ENCODE results near the gene RHBDF1.

Gene RHBDF1

GRCh38 chr16:94918-95265, 22.5 kb upstream of the RHBDF1 start:
- DNase-seq (ENCODE audit: insufficient read length, low spot score) (no peak), FAIRE-seq (no peak)

GRCh38 chr16:92431-93339, 20.3 kb upstream of the RHBDF1 start:
- no peak for FAIRE-seq

GRCh38 chr16:91484-91883, 19.1 kb upstream of the RHBDF1 start:
- DNase-seq (ENCODE audit: insufficient read length, low spot score) (no peak), FAIRE-seq (no peak)

More at GRCh38 chr16:92431-93339, 20.3 kb upstream of the RHBDF1 start:
- no peak for DNase-seq (ENCODE audit: insufficient read length, low spot score)

GRCh38 chr16:89391-90302, 17.2 kb upstream of the RHBDF1 start:
- FAIRE-seq = no peak
- no peak for DNase-seq (ENCODE audit: insufficient read length, low spot score)

GRCh38 chr16:88613-89012, 16.2 kb upstream of the RHBDF1 start:
- FAIRE-seq = no peak
- DNase-seq (ENCODE audit: insufficient read length, low spot score) = no peak

- no peak for FAIRE-seq
- DNase-seq (ENCODE audit: insufficient read length, low spot score) = no peak
Measured at GRCh38 chr16:86483-86952, 14.1 kb upstream of the RHBDF1 start.

- DNase-seq (ENCODE audit: insufficient read length, low spot score) (no peak), FAIRE-seq (no peak)
Measured at GRCh38 chr16:85865-86264, 13.4 kb upstream of the RHBDF1 start.

GRCh38 chr16:85407-85782, 13.0 kb upstream of the RHBDF1 start:
- FAIRE-seq (no peak), DNase-seq (ENCODE audit: insufficient read length, low spot score) (no peak)

GRCh38 chr16:84718-85406, 12.4 kb upstream of the RHBDF1 start:
- DNase-seq (ENCODE audit: insufficient read length, low spot score) = peak; percentile 73
- FAIRE-seq = peak; percentile 84

- no peak for FAIRE-seq
- DNase-seq (ENCODE audit: insufficient read length, low spot score) = no peak
Measured at GRCh38 chr16:83781-84615, 11.6 kb upstream of the RHBDF1 start.

GRCh38 chr16:83060-83603, 10.7 kb upstream of the RHBDF1 start:
- FAIRE-seq (no peak), DNase-seq (ENCODE audit: insufficient read length, low spot score) (no peak)

- no peak for FAIRE-seq
- no peak for DNase-seq (ENCODE audit: insufficient read length, low spot score)
Measured at GRCh38 chr16:79151-80054, 7.0 kb upstream of the RHBDF1 start.

- peak; percentile 72 for DNase-seq (ENCODE audit: insufficient read length, low spot score)
- no peak for FAIRE-seq
Measured at GRCh38 chr16:78444-79150, 6.2 kb upstream of the RHBDF1 start.

GRCh38 chr16:77807-78443, 5.5 kb upstream of the RHBDF1 start, which contains the start of gene MPG:
Gene MPG (plus strand): TSS chr16:78225. CDS start chr16:78310, 85 bp downstream.
- FAIRE-seq (peak; percentile 84), DNase-seq (ENCODE audit: insufficient read length, low spot score) (peak; percentile 99)

GRCh38 chr16:77273-77806, 4.9 kb upstream of the RHBDF1 start:
- DNase-seq (ENCODE audit: insufficient read length, low spot score) (peak; percentile 79), FAIRE-seq (no peak)

GRCh38 chr16:76535-77272, 4.3 kb upstream of the RHBDF1 start:
- DNase-seq (ENCODE audit: insufficient read length, low spot score) (no peak), FAIRE-seq (no peak)

Data from GM19239 (cell line).